H4 (cell line): ENCODE measurements around the gene EGFLAM. TPM values are rescaled to one million over a fixed set of nuclear protein-coding genes. Genes with fewer than 3 reads are reported as not detected.

Experiments
- DNase-seq: peaks from one replicate; pipeline ENCODE4 v3.0.0-alpha.2; 2015; ENCODE audit warnings: low spot score
- total RNA-seq: library from RNA; depleted of rRNA; stranded (reverse); fragments of >200 nt; shearing (Covaris generic); gene quantifications from 2 replicates; pipeline ENCODE4 v1.2.3, GENCODE V29; 2014

EGFLAM gene
- total RNA-seq, 1 experiment from 2014 or later = 1.1 TPM

- DNase-seq = peak; percentile 5
Observed at GRCh38 chr5:38469707-38470267, 211.4 kb downstream of the EGFLAM start.

GRCh38 chr5:38471709-38472108 is 213.3 kb downstream of the EGFLAM start:
- no peak for DNase-seq

- no peak for DNase-seq
Observed at GRCh38 chr5:38472541-38472940, 214.2 kb downstream of the EGFLAM start.

- DNase-seq = no peak
Observed at GRCh38 chr5:38473008-38473407, 214.6 kb downstream of the EGFLAM start.

DNA sequence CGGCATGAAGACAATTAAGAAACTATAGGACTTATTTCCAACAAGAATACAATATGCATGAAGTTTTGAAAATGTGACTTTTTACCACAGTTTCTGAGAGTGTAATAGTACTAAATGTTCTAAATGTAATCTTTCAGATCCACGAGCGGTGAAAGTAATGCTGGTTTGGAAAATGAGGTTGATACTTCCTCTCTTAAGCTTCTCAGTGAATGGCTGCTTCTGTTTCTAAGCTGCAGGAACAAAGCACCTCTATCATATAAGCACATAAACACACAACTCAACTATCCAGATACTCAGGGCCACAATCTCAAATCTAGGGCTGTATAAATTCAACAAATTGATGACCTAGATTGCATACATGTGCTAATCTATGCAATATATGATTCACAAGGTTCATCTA is 219.8 kb downstream of the EGFLAM start:
- DNase-seq = no peak

- no peak for DNase-seq
Observed at GRCh38 chr5:38478878-38479277, 220.5 kb downstream of the EGFLAM start.

DNA sequence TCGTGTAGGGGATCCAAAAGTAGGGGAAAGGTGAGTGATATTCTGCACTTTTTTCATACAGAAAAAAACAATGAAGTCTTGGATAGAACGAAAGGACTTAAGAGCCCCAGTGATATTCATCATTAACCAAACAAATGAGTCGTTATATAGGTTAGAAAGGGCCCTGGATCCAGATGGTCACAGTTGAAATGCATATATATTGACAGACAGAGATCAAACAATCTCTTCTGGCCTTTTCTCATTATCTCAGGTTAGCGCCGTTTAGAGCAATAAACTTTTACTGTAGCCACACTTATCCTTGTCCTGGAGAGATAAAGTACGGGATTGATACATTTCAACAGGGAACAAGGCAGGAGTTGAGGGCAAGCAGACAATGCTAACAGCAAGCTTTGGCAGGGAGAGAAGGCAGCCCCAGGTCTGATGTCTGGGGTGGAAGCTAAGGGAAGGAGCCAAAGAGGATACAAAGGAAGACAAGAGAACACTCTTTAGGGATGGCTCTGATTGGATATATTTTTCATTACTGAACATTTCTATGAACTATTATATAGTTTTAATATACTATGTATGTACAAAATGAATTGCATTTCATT is 221.1 kb downstream of the EGFLAM start:
- no peak for DNase-seq

DNA sequence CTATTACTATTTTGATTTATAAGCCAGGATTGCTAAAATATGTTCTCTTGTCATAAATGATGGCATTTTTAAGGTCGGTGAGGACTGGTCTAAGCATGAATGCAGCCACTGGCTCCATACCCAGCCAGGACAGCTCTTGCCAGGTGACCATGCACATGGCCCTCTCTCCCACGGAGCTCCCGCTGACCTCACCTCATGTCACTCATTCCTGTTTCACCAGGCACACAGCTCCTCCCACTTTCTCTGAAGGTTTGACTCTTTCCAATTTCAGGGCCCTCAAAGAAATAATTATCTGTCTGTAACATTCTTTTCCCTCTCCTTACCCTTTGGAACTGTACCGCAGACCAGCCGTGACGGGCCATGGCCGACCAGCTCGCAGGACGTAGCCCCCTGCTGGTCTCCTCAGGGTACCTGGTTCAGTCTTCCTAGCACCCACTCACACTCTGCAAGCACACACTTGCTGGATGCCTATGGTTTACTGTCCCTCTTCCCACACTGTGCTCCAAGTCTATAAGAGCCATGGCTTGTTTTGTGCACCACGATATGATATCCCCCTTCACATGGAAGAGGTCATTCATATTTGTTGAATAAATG is 225.5 kb downstream of the EGFLAM start:
- no peak for DNase-seq

DNA sequence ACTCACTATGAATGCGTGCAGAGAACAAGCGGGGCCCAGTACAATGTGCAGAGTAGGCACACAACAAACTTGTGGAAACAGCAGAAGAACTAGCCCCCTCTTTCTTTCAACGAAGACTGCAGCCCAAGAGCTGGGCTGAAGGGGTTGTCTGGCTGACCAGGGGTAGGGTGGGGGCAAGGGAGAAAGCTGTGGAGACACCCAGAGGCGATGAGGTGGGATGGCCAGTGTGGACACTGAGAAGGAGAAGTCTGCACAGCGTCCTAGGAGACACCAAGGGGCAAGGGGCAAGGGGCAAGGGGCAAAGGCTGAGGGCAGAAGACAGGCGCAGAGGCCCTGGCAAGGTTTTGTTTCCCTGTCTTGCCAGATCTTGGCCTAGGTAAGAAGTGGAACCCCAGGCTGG is 235.8 kb downstream of the EGFLAM start:
- no peak for DNase-seq

DNA sequence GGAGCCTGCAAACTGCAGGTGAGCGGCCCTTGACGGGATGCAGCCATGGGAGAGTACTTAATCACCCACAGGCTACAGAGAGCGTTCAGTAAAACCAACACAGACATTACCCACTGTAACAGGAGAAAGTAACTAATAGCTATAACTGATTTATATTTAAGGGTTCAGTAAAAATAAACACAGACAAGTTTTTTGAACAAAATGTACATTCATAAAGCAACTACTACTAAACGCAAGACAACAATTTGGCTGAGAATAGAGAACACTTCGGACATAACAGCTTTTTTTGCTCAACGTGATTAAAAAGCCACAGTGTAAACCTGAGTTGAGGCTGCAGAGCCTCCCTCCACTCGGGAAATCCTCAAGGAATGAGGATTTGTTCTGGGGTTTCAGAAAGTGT is 236.4 kb downstream of the EGFLAM start:
- DNase-seq = no peak

DNA sequence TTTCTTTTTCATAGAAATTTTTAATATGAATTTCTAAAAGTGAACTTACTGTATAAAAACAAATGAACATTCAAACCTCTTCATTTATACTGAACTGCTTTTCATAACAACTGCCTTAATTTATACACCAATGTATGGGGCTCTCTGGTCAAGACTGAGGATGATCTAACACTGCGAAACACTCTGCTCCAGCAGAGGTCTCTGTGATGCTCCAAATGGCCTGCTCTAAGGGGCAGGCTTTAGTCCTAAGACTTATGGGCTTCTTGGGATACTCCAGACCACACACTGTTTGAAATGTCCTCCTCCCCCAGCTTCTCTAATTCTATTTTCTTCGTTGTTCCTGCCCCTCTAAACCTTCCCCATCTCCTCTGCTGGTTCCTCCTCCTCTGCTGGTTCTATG is 239.6 kb downstream of the EGFLAM start:
- DNase-seq = peak; percentile 32

DNA sequence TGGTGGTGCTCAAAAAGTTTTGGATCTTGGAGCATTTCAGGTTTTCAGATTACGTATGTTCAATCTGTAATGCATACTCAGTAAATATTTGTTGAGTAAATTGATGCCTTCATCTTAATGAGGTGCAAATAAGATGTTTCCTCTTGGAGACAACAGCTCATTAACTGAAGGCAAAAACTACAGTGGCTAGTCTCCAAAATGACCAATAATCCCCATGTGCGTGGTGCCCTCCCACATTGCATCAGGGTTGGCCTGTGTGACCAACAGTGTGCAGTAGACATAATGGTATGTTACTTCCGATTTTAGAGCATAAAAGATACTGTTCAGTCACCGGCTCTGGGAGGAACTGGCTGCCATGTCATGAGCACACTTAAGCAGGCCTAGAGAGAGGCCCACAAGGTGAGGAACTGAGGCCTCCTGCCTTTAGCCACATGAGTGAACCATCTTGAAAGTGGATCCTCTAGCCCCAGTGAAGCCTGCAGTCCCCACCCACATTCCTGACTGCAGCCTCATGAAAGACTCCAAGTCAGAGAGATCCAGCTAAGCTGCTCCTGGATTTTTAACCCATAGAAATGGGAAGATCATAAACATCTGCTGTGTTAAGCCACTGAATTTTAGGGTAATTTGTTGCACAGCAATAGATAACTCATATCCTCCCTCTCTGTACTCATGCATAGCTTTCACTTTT is 242.4 kb downstream of the EGFLAM start:
- DNase-seq = no peak

GRCh38 chr5:38506302-38506701 is 247.9 kb downstream of the EGFLAM start:
- no peak for DNase-seq

- DNase-seq = no peak
Observed at GRCh38 chr5:38509185-38509584, 250.8 kb downstream of the EGFLAM start.
